GM18508 (cell line): Measurements from ENCODE around the gene SLCO4A1.

ENCODE experiments used
- ATAC-seq: cut with Tn5 transposase; IDR thresholded peaks from one replicate; pipeline ENCODE4 v1.9.1; 2021; ENCODE audit warnings: moderate number of reproducible peaks; ENCODE audit not compliant: insufficient read depth, unreplicated experiment

Gene SLCO4A1

GRCh38 chr20:62695448-62696414 is 53.4 kb downstream of the SLCO4A1 start:
- ATAC-seq, result no peak

GRCh38 chr20:62696434-62696957 is 54.2 kb downstream of the SLCO4A1 start:
- ATAC-seq, result no peak

GRCh38 chr20:62696989-62697388 is 54.7 kb downstream of the SLCO4A1 start:
- ATAC-seq, result no peak

GRCh38 chr20:62697468-62697912 is 55.2 kb downstream of the SLCO4A1 start:
- ATAC-seq, result no peak

GRCh38 chr20:62698231-62698630 is 55.9 kb downstream of the SLCO4A1 start:
- ATAC-seq, result no peak

- ATAC-seq, result no peak
Measured at GRCh38 chr20:62699296-62699695, 57.0 kb downstream of the SLCO4A1 start.

GRCh38 chr20:62699741-62700140 is 57.4 kb downstream of the SLCO4A1 start:
- no peak for ATAC-seq

- ATAC-seq, result no peak
Measured at GRCh38 chr20:62700261-62700930, 58.1 kb downstream of the SLCO4A1 start.

GRCh38 chr20:62701161-62702012 is 59.1 kb downstream of the SLCO4A1 start:
- ATAC-seq, result no peak

- ATAC-seq, result no peak
Measured at GRCh38 chr20:62702013-62702300, 59.7 kb downstream of the SLCO4A1 start.

- ATAC-seq, result no peak
Measured at GRCh38 chr20:62702895-62703852, 60.9 kb downstream of the SLCO4A1 start.

- ATAC-seq, result no peak
Measured at GRCh38 chr20:62703853-62704228, 61.5 kb downstream of the SLCO4A1 start.

- no peak for ATAC-seq
Measured at GRCh38 chr20:62704341-62704948, 62.1 kb downstream of the SLCO4A1 start.

GRCh38 chr20:62705627-62706026 is 63.3 kb downstream of the SLCO4A1 start:
- ATAC-seq, result no peak

GRCh38 chr20:62706344-62706743 is 64.0 kb downstream of the SLCO4A1 start:
- no peak for ATAC-seq

- no peak for ATAC-seq
Measured at GRCh38 chr20:62706857-62707256, 64.6 kb downstream of the SLCO4A1 start.

- no peak for ATAC-seq
Measured at GRCh38 chr20:62707276-62707920, 65.1 kb downstream of the SLCO4A1 start.

- no peak for ATAC-seq
Measured at GRCh38 chr20:62707921-62708521, 65.7 kb downstream of the SLCO4A1 start.
